ENCODE measurements around the gene ACTRT2. TPM values are rescaled to one million over a fixed set of nuclear protein-coding genes. Genes with fewer than 3 reads are reported as not detected.

Gene ACTRT2
- total RNA-seq, 1 donor from 2014 or later = not detected

DNA sequence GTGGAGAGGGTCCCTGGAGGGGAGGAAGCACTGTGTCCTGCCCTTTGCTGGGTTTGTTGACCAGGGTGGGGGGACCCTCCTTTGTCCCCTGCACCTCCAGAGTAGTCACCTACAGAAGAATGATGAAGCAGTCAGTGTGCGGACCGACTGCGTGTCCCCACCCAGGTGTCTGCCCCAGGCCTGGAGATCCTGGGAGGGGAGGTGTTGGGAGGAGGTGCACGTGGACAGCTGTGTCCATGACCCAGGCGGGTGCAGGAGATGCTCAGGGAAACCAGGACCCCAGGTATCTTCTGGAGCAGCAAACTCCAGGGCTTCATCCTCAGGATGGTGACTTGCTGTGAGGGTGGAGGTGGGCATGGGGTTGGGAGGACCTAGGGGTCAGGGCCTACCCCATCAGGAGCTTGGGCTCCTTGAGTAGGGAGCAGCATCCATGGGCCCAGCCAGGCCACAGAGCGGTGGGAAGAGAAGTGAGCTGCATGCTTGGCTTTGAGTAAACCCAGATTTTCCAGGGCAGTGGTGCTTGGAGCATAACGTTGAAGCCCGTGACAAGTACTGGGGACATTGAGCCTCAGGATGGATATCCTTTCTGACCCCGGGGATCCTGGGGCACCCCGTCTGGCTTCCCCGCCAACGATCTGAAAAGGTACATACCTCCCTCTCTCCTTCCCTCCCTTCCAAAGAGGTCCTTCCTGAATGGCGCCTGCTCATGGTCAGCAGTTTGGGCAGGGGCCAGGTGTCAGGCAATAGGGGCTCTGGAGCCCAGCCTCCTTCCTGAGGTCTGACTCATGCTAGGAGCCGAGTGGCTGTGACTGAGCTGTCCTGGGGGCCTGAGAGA lies 13.7 kb downstream of the ACTRT2 start:
- TF ChIP-seq, protein P1, sequence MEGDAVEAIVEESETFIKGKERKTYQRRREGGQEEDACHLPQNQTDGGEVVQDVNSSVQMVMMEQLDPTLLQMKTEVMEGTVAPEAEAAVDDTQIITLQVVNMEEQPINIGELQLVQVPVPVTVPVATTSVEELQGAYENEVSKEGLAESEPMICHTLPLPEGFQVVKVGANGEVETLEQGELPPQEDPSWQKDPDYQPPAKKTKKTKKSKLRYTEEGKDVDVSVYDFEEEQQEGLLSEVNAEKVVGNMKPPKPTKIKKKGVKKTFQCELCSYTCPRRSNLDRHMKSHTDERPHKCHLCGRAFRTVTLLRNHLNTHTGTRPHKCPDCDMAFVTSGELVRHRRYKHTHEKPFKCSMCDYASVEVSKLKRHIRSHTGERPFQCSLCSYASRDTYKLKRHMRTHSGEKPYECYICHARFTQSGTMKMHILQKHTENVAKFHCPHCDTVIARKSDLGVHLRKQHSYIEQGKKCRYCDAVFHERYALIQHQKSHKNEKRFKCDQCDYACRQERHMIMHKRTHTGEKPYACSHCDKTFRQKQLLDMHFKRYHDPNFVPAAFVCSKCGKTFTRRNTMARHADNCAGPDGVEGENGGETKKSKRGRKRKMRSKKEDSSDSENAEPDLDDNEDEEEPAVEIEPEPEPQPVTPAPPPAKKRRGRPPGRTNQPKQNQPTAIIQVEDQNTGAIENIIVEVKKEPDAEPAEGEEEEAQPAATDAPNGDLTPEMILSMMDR (IDR thresholded peaks at IDR 0.05; ENCODE audit: borderline replicate concordance) = no peak
- no peak for DNase-seq
- Histone ChIP-seq H3K27me3 (ENCODE audit: low read depth) (peaks cover 83% of the 10 kb centered on the region), H3K4me1 (no peaks in the 10 kb centered on the region), H3K4me3 (no peak overlapping the region), H3K36me3 (no peaks in the 10 kb centered on the region), H3K9me3 (replicated peaks) (no peaks in the 10 kb centered on the region), H3K27ac (replicated peaks) (no peak overlapping the region)
- intact Hi-C loops (cut with micrococcal nuclease) = no loop called here

GRCh38 chr1:3035563-3036446 lies 14.5 kb downstream of the ACTRT2 start:
- Histone ChIP-seq H3K9me3 (replicated peaks) (no peaks in the 10 kb centered on the region), H3K27me3 (ENCODE audit: low read depth) (peaks cover 78% of the 10 kb centered on the region), H3K36me3 (no peaks in the 10 kb centered on the region), H3K27ac (replicated peaks) (no peak overlapping the region), H3K4me1 (no peaks in the 10 kb centered on the region), H3K4me3 (no peak overlapping the region)
- intact Hi-C loops (cut with micrococcal nuclease) = no loop called here
- TF ChIP-seq, protein P1 (IDR thresholded peaks at IDR 0.05; ENCODE audit: borderline replicate concordance) = no peak
- DNase-seq = no peak

- TF ChIP-seq, protein P1 (IDR thresholded peaks at IDR 0.05; ENCODE audit: borderline replicate concordance) = no peak
- Histone ChIP-seq H3K4me3 (no peak overlapping the region), H3K27me3 (ENCODE audit: low read depth) (peaks cover 72% of the 10 kb centered on the region), H3K27ac (replicated peaks) (no peak overlapping the region), H3K4me1 (no peaks in the 10 kb centered on the region), H3K36me3 (no peaks in the 10 kb centered on the region), H3K9me3 (replicated peaks) (no peaks in the 10 kb centered on the region)
- DNase-seq = no peak
- intact Hi-C loops (cut with micrococcal nuclease) = no loop called here
Observed at GRCh38 chr1:3036447-3037280, 15.4 kb downstream of the ACTRT2 start.

- Histone ChIP-seq H3K27me3 (ENCODE audit: low read depth) (peaks cover 72% of the 10 kb centered on the region), H3K4me3 (no peak overlapping the region), H3K36me3 (no peaks in the 10 kb centered on the region), H3K4me1 (no peaks in the 10 kb centered on the region), H3K9me3 (replicated peaks) (no peaks in the 10 kb centered on the region), H3K27ac (replicated peaks) (no peak overlapping the region)
- TF ChIP-seq, protein P1 (IDR thresholded peaks at IDR 0.05; ENCODE audit: borderline replicate concordance) = no peak
- intact Hi-C loops (cut with micrococcal nuclease) = no loop called here
- no peak for DNase-seq
Observed at GRCh38 chr1:3037281-3038040, 16.2 kb downstream of the ACTRT2 start.

Measured in left ventricle myocardium inferior (tissue), 1 donor.